Astrocyte (in vitro differentiated cells and primary cell): ENCODE measurements around the gene AQR.

Experiments used
- CTCF ChIP-seq: IDR thresholded peaks from 2 replicates; pipeline ENCODE4 v1.5.1; 2011; ENCODE audit warnings: low read depth, mild to moderate bottlenecking, inconsistent platforms, low read length, moderate library complexity; ENCODE audit not compliant: insufficient read depth
- EZH2 ChIP-seq: IDR thresholded peaks from 2 replicates; pipeline ENCODE4 v1.6.1; 2012; ENCODE audit warnings: mild to moderate bottlenecking, low read length, inconsistent platforms; ENCODE audit not compliant: insufficient read depth

- TF ChIP-seq CTCF (no peak), EZH2 (no peak)
These were observed 117.8 kb downstream of the AQR start for GRCh38 chr15:34851751-34852150.
